ENCODE results near the gene RALGPS1. TPM values are rescaled to one million over a fixed set of nuclear protein-coding genes. Genes with fewer than 3 reads are reported as not detected.

The RALGPS1 gene
- polyA plus RNA-seq, 3 donors: 0.60 to 4.6 (median 1.3) TPM

DNA sequence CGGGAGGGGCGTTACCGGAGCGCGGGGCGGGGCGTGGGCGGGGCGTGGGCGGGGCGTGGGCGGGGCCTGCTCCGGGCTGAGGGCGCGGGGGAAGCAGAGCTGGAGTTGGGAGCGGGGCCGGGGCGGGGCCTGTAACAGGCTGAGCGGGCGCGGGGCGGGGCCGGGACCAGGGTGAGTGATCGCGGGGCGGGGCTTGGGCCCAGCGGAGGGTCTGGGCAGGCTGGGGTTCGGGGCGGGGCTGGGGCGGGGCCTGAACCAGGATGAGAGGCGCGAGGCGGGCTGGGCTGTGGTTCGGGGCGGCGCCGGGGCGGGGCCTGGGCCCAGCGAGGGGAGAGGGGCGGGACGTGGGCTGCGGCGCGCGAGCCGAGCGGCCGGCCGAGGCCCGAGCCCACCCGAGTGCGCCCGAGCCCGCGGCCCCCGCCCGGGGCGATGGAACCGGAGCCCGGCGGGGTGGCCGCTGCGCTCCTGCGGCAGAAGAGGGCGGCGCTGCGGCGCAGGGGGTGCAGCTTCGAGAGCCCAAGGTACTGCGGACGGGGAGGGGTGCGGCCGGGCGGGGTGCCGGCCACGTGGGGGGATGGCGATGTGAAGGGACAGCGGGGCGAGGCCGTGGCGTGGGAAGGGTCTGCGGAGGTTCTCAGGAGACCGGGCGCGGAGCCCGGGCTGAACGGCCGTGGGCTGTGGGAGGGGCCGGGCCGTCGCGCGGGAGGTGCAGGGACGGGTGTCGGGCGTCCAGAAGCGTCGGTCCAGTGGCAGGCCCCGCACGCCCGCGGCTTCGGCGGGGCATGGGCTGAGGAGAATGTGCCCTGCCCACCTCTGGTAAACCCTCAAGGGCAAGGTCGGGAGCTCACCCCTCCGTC lies 310.5 kb downstream of the RALGPS1 start:
- H3K27ac ChIP-seq (ENCODE audit: low read depth in 1 of 2, low read length in 2 of 2): no peak overlapping the region

More for the DNA sequence above, 310.5 kb downstream of the RALGPS1 start:
- H4K20me1 ChIP-seq (ENCODE audit: insufficient read depth, low read length): no peaks in the 10 kb centered on the region
- peaks cover 37 to 52% (median 43%) of the 10 kb centered on the region in 3 donors for H3K27me3 Mint-ChIP-seq (ENCODE audit: low read depth in 3 of 3)
- H3K4me3 Mint-ChIP-seq: peak overlapping the region; percentile 81 to 85
- DNase-seq: peak; percentile 84 to 89 (median 86)
- peaks cover 0 to 12% (median 3%) of the 10 kb centered on the region in 7 donors for H3K9me3 Mint-ChIP-seq
- H3K4me1 ChIP-seq (ENCODE audit: control insufficient read depth in 1 of 2, insufficient read depth in 2 of 2, low read length in 2 of 2): peaks cover 13 to 20% of the 10 kb centered on the region in 2 donors
- TF ChIP-seq, protein P1, sequence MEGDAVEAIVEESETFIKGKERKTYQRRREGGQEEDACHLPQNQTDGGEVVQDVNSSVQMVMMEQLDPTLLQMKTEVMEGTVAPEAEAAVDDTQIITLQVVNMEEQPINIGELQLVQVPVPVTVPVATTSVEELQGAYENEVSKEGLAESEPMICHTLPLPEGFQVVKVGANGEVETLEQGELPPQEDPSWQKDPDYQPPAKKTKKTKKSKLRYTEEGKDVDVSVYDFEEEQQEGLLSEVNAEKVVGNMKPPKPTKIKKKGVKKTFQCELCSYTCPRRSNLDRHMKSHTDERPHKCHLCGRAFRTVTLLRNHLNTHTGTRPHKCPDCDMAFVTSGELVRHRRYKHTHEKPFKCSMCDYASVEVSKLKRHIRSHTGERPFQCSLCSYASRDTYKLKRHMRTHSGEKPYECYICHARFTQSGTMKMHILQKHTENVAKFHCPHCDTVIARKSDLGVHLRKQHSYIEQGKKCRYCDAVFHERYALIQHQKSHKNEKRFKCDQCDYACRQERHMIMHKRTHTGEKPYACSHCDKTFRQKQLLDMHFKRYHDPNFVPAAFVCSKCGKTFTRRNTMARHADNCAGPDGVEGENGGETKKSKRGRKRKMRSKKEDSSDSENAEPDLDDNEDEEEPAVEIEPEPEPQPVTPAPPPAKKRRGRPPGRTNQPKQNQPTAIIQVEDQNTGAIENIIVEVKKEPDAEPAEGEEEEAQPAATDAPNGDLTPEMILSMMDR (IDR thresholded peaks at IDR 0.05): no peak
- intact Hi-C loops (cut with micrococcal nuclease): loop anchor here (5.0 to 10.0 kb wide), 3 partner anchors 172 to 692 kb away; partner anchors contain the start of genes LRSAM1 (in 2 of the 2), RPL12 (in 2 of the 2), SLC2A8 (in 2 of the 2) and ST6GALNAC4 (in 1 of the 2)
- no peak overlapping the region for H3K9ac ChIP-seq (ENCODE audit: insufficient read depth, low read length, poor library complexity, severe bottlenecking)
- peak overlapping the region; percentile 96 for H3K4me2 ChIP-seq (replicated peaks; ENCODE audit: extremely low read depth, low read length, poor library complexity, severe bottlenecking)
- peaks cover 15 to 35% of the 10 kb centered on the region in 2 donors for H3K27me3 ChIP-seq (ENCODE audit: control insufficient read depth in 2 of 2, insufficient read depth in 2 of 2, low read length in 2 of 2)
- H3K79me2 ChIP-seq (ENCODE audit: insufficient read depth, low read length): no peaks in the 10 kb centered on the region
- H3K27ac Mint-ChIP-seq: peak overlapping the region in 4 of 7 donors; percentile 76 to 91 (median 82)
- H2AFZ ChIP-seq (ENCODE audit: insufficient read depth, low read depth, low read length, poor library complexity, severe bottlenecking): peak overlapping the region; percentile 93
- WGBS (ENCODE audit: insufficient coverage): under 1% methylated on average over 101 of the region's 106 CpGs
- peaks cover 3 to 9% of the 10 kb centered on the region in 2 donors for H3K36me3 Mint-ChIP-seq
- no peaks in the 10 kb centered on the region for H3K9me3 ChIP-seq (replicated peaks in 1 of 2; ENCODE audit: control insufficient read depth in 1 of 2, insufficient read depth in 1 of 2, low read length in 2 of 2)
- H3K4me3 ChIP-seq (replicated peaks in 1 of 3; ENCODE audit: low read depth in 2 of 3, low read length in 3 of 3): peak overlapping the region; percentile 50 to 80 (median 68)
- H3K36me3 ChIP-seq (replicated peaks in 1 of 2; ENCODE audit: control insufficient read depth in 1 of 2, insufficient read depth in 2 of 2, low read length in 2 of 2): no peaks in the 10 kb centered on the region
- peaks cover 17% of the 10 kb centered on the region for H3K4me1 Mint-ChIP-seq

Data from CD14-positive monocyte (primary cell).